Mesothelial cell of epicardium (in vitro differentiated cells): ENCODE results near the gene HEPACAM. TPM values are rescaled to one million over a fixed set of nuclear protein-coding genes. Genes with fewer than 3 reads are reported as not detected.

Source experiments
- DNase-seq, 2 experiments: peaks; one replicate each; pipeline ENCODE4 v3.0.0; 2021; ENCODE audit warnings: low spot score in 2 of 2; ENCODE audit not compliant: unreplicated experiment in 2 of 2
- H3K27ac Mint-ChIP-seq: 2 replicates; pipeline ENCODE4 v1.8.0; 2021; ENCODE audit warnings: mixed read lengths
- H3K27me3 Mint-ChIP-seq: 2 replicates; pipeline ENCODE4 v1.8.0; 2021; ENCODE audit warnings: low read depth, mixed read lengths
- H3K36me3 Mint-ChIP-seq: 2 replicates; pipeline ENCODE4 v1.8.0; 2021; ENCODE audit warnings: mixed read lengths
- H3K4me1 Mint-ChIP-seq: 2 replicates; pipeline ENCODE4 v1.8.0; 2021; ENCODE audit warnings: mixed read lengths
- H3K4me3 Mint-ChIP-seq: 2 replicates; pipeline ENCODE4 v1.8.0; 2021; ENCODE audit warnings: mild to moderate bottlenecking, moderate library complexity, mixed read lengths
- H3K9me3 Mint-ChIP-seq: 2 replicates; pipeline ENCODE4 v1.8.0; 2021; ENCODE audit warnings: mixed read lengths
- total RNA-seq: library from RNA; stranded (reverse); gene quantifications from 3 replicates; pipeline ENCODE4 v1.2.1, GENCODE V29; 2021
- TF ChIP-seq, protein P1 (sequence below): fragments of 200-600 bp; sonication (generic); IDR thresholded peaks from one replicate; pipeline ENCODE4 v1.5.0; 2021; ENCODE audit warnings: antibody characterized with exemption; ENCODE audit not compliant: unreplicated experiment

HEPACAM gene
- total RNA-seq, 1 donor from 2014 or later: not detected

DNA sequence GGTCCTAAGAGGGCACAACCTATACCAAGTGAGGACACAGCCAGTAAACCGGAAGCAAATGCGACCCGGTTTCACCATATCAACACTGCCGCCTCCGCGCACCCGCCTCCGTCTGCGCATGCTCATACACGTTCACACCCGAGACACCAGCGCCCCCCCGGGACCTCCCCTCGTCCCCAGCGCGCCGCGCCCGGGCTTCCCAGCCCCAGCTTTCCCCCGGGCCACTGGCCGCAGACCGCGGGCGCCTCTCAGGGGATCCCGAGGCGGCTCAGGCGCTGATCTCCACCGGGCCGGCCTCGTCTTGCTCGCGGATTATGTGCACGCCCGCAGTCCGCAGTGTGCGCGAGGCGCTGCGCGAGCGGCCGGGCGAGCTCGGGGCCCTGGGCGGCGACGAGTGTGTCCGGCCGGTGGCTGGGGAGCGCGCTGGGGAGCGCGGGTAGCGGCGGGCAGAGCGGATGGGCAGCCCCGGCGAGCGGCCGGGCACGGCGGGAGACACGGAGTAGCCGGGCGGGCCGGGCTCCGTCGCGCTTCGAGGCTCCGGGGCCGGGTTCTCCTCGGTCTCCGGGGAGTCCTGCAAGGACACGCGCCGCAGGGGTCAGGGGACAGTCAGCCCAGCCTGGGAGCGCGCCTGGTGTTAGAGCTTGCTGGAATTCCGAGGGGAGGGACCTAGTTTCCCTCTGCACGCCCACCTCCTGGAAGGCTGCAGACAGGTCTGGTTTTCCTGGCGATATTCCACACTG, 14.8 kb downstream of the HEPACAM start:
- H3K36me3 Mint-ChIP-seq: no peaks in the 10 kb centered on the region
- peak overlapping the region; percentile 19 for H3K27ac Mint-ChIP-seq
- peak; percentile 63 to 81 for DNase-seq

GRCh38 chr11:124920356-124920755, 15.5 kb downstream of the HEPACAM start:
- TF ChIP-seq, protein P1, sequence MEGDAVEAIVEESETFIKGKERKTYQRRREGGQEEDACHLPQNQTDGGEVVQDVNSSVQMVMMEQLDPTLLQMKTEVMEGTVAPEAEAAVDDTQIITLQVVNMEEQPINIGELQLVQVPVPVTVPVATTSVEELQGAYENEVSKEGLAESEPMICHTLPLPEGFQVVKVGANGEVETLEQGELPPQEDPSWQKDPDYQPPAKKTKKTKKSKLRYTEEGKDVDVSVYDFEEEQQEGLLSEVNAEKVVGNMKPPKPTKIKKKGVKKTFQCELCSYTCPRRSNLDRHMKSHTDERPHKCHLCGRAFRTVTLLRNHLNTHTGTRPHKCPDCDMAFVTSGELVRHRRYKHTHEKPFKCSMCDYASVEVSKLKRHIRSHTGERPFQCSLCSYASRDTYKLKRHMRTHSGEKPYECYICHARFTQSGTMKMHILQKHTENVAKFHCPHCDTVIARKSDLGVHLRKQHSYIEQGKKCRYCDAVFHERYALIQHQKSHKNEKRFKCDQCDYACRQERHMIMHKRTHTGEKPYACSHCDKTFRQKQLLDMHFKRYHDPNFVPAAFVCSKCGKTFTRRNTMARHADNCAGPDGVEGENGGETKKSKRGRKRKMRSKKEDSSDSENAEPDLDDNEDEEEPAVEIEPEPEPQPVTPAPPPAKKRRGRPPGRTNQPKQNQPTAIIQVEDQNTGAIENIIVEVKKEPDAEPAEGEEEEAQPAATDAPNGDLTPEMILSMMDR: no peak
- H3K4me3 Mint-ChIP-seq: peak overlapping the region; percentile 55
- H3K36me3 Mint-ChIP-seq: no peaks in the 10 kb centered on the region
- no peak overlapping the region for H3K27ac Mint-ChIP-seq
- DNase-seq: no peak
- peaks cover 78% of the 10 kb centered on the region for H3K27me3 Mint-ChIP-seq
- H3K9me3 Mint-ChIP-seq: peaks cover 3% of the 10 kb centered on the region
- H3K4me1 Mint-ChIP-seq: no peaks in the 10 kb centered on the region

More for the DNA sequence above, 14.8 kb downstream of the HEPACAM start:
- Mint-ChIP-seq H3K9me3 (no peaks in the 10 kb centered on the region), H3K4me3 (peak overlapping the region; percentile 55), H3K4me1 (no peaks in the 10 kb centered on the region), H3K27me3 (peaks cover 73% of the 10 kb centered on the region)
- TF ChIP-seq, protein P1: no peak

DNA sequence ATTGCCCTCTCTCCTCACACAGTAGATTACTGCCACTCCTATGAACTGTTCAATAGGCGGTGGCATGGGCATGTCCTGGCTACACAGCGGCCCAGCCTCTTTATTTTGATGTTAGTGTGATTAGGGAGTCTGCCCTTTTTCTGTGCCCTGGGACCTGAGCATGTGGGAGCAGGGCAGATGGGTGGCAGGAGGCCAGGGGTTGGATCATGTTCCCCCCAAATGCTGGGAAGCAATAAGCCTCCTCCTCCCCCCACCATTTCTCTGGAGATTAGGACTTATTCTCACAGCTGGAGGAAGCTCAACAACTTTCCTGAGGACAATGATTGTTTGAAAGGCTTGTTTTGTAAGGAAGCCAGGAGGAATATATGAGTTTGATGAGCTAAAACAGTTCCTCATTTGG, 15.9 kb downstream of the HEPACAM start:
- peaks cover 7% of the 10 kb centered on the region for H3K9me3 Mint-ChIP-seq

DNA sequence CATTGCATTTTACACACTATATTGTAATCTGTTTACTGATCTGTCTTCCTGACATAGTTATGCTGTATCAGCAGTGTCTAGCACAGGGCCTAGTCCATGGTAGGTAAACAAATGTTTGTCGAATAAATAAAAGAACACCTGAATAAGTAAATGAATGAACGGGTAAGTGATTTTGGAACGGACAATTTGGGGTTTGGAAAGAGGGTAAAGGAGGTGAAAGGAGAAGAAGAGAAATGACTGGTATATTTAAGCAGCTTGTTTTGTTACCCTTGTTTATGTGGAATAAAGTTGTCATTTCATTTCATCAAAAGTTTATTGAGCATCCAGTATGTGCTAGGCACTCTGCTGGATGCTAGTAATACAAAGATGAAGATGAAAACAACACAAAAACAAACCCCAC, 16.9 kb downstream of the HEPACAM start, which contains the start of gene HEPN1:
HEPN1 (plus strand) TSS at position 301 of the 400 bp plus-strand sequence.
- no peak for DNase-seq
- H3K27ac Mint-ChIP-seq: no peak within 1 kb of the TSS
- no peaks in the 10 kb centered on the region for H3K36me3 Mint-ChIP-seq
- no peak within 1 kb of the TSS for H3K4me3 Mint-ChIP-seq
- no peaks in the 10 kb centered on the region for H3K4me1 Mint-ChIP-seq
- TF ChIP-seq, protein P1: no peak
- peaks cover 71% of the 10 kb centered on the region for H3K27me3 Mint-ChIP-seq
- H3K9me3 Mint-ChIP-seq: peaks cover 13% of the 10 kb centered on the region

More for the DNA sequence above, 15.9 kb downstream of the HEPACAM start:
- no peaks in the 10 kb centered on the region for H3K4me1 Mint-ChIP-seq
- no peak overlapping the region for H3K4me3 Mint-ChIP-seq
- no peak overlapping the region for H3K27ac Mint-ChIP-seq
- TF ChIP-seq, protein P1: no peak
- H3K36me3 Mint-ChIP-seq: no peaks in the 10 kb centered on the region
- no peak for DNase-seq
- peaks cover 78% of the 10 kb centered on the region for H3K27me3 Mint-ChIP-seq

DNA sequence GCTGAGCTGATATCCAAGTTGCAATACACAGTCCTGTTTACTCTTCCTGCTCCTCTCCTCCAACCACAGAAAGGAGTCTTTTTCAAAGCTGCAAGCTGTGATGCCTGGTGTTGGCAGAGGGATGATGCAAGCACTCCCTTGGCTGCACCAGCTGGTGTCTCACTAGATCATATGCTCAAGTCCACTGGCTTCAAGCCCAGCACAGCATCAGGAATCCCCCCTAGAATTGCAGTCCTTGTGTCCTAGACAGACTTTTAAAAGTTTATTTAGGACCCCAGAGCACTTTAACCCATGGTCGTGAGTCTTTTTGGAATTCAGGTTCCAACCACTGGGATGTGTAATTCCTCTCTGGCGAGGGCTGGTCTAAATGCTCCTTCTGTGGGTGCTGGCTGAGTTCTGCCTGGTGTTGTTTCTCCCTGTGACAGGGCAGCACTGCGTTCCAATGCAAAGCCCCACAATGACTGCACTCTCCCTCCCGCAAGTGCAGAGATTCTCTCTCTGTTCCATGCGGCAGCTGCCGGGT, 18.7 kb downstream of the HEPACAM start:
- Mint-ChIP-seq H3K27me3 (peaks cover 58% of the 10 kb centered on the region), H3K9me3 (peaks cover 19% of the 10 kb centered on the region), H3K27ac (no peak overlapping the region), H3K4me3 (no peak overlapping the region), H3K4me1 (no peaks in the 10 kb centered on the region), H3K36me3 (no peaks in the 10 kb centered on the region)
- TF ChIP-seq, protein P1: no peak
- no peak for DNase-seq
